ENCODE data around the gene LRRC8C.

Gene LRRC8C

DNA sequence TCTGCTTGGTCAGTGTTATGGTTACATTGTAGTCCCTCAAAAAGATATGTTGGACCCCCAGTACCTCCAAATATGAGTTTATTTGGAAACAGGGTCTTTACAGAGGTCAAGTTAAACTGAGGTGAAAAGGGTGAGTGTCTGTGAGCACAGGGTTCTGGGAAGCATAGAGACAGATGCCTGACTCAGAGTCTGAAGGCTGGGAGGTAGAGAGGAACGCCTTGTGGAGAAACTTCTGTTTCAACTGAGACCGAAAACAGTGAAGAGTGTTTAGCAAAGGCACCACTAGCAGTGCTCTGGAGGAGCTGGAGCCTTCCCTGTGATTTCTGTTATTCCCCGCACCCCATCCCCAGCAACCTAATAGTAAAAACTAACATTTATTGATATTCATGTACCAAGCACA, 122.7 kb downstream of the LRRC8C start:
- Histone ChIP-seq H3K4me2 (ENCODE audit: insufficient read depth, low read length, poor library complexity, severe bottlenecking) (no peak overlapping the region), H3K18ac (ENCODE audit: low read length) (no peak overlapping the region), H3K4ac (ENCODE audit: low read length) (no peak overlapping the region), H3K27ac (replicated peaks; ENCODE audit: low read length) (no peak overlapping the region), H3K9me3 (replicated peaks in 1 of 2; ENCODE audit: control insufficient read depth in 2 of 2, insufficient read depth in 1 of 2, low read depth in 1 of 2, low read length in 2 of 2) (no peaks in the 10 kb centered on the region), H4K91ac (ENCODE audit: low read depth, low read length, poor library complexity) (no peak overlapping the region), H2BK15ac (ENCODE audit: low read length) (no peak overlapping the region), H4K8ac (ENCODE audit: low read depth, low read length) (no peak overlapping the region), H2BK12ac (ENCODE audit: low read length) (no peak overlapping the region), H2BK120ac (ENCODE audit: low read depth, low read length) (no peak overlapping the region), H3K36me3 (replicated peaks in 1 of 2; ENCODE audit: control insufficient read depth in 2 of 2, insufficient read depth in 2 of 2, low read length in 2 of 2) (no peaks in the 10 kb centered on the region), H3K4me1 (ENCODE audit: control insufficient read depth in 2 of 2, insufficient read depth in 1 of 2, low read depth in 1 of 2, low read length in 2 of 2) (no peaks in the 10 kb centered on the region), H3K4me3 (ENCODE audit: low read length in 2 of 2) (no peak overlapping the region), H2BK5ac (ENCODE audit: low read length) (no peak overlapping the region), H2AFZ (ENCODE audit: low read length) (no peak overlapping the region), H3K9ac (ENCODE audit: low read depth, low read length, poor library complexity) (no peak overlapping the region), H3K27me3 (ENCODE audit: control insufficient read depth in 3 of 3, insufficient read depth in 3 of 3, low read depth in 1 of 3, low read length in 3 of 3) (peaks cover 0 to 16% (median 0%) of the 10 kb centered on the region in 3 experiments), H2AK5ac (ENCODE audit: low read depth, low read length) (no peak overlapping the region), H3K79me1 (ENCODE audit: low read depth, low read length) (no peaks in the 10 kb centered on the region), H3K14ac (ENCODE audit: low read length) (no peak overlapping the region), H3K23ac (ENCODE audit: low read depth, low read length, poor library complexity) (no peak overlapping the region)
- DNase-seq (ENCODE audit: low spot score) = no peak
- WGBS, 2 donors (ENCODE audit: extremely low coverage in 2 of 2, insufficient read length in 2 of 2, insufficient replicate concordance in 1 of 2) = no CpG with 5 or more reads among the region's 3 CpGs

DNA sequence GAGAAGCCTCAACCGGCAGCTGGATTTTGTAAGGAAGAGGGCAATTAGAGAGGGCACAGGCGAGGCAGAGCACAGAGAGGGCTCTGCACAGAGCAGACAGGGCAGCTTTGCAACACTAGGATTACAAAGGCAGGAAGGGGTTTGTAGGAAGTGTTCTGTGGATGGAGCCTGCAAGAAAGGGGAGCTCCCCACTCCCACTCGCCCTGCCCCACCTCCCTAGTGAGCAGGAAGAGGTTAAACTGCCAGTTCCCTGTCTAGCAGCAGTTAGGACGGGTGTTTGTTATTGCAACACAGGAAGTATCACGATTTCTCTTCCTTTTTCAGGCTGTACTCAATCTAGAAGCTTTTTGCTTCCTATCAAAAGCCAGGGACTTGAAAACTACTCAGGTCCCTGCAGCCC, 124.6 kb downstream of the LRRC8C start:
- H3K79me1 ChIP-seq (ENCODE audit: low read depth, low read length) = no peaks in the 10 kb centered on the region
- H4K8ac ChIP-seq (ENCODE audit: low read depth, low read length) = no peak overlapping the region
- no peak overlapping the region for H3K4ac ChIP-seq (ENCODE audit: low read length)
- H3K4me2 ChIP-seq (ENCODE audit: insufficient read depth, low read length, poor library complexity, severe bottlenecking) = no peak overlapping the region
- H3K4me3 ChIP-seq (ENCODE audit: low read length in 2 of 2) = no peak overlapping the region
- H2BK15ac ChIP-seq (ENCODE audit: low read length) = no peak overlapping the region
- H3K36me3 ChIP-seq (replicated peaks in 1 of 2; ENCODE audit: control insufficient read depth in 2 of 2, insufficient read depth in 2 of 2, low read length in 2 of 2) = no peaks in the 10 kb centered on the region
- H3K9me3 ChIP-seq (replicated peaks in 1 of 2; ENCODE audit: control insufficient read depth in 2 of 2, insufficient read depth in 1 of 2, low read depth in 1 of 2, low read length in 2 of 2) = no peaks in the 10 kb centered on the region
- no peak overlapping the region for H2AK5ac ChIP-seq (ENCODE audit: low read depth, low read length)
- no peak overlapping the region for H4K91ac ChIP-seq (ENCODE audit: low read depth, low read length, poor library complexity)
- no peak overlapping the region for H3K27ac ChIP-seq (replicated peaks; ENCODE audit: low read length)
- no peak overlapping the region for H2BK120ac ChIP-seq (ENCODE audit: low read depth, low read length)
- DNase-seq (ENCODE audit: low spot score) = no peak
- no peak overlapping the region for H3K18ac ChIP-seq (ENCODE audit: low read length)
- peak overlapping the region; percentile 74 for H2AFZ ChIP-seq (ENCODE audit: low read length)
- no peak overlapping the region for H3K14ac ChIP-seq (ENCODE audit: low read length)
- H3K4me1 ChIP-seq (ENCODE audit: control insufficient read depth in 2 of 2, insufficient read depth in 1 of 2, low read depth in 1 of 2, low read length in 2 of 2) = peaks cover 0 to 8% of the 10 kb centered on the region in 2 donors
- WGBS, 2 donors (ENCODE audit: extremely low coverage in 2 of 2, insufficient read length in 2 of 2, insufficient replicate concordance in 1 of 2) = no CpG with 5 or more reads among the region's 5 CpGs
- no peak overlapping the region for H2BK12ac ChIP-seq (ENCODE audit: low read length)
- H2BK5ac ChIP-seq (ENCODE audit: low read length) = no peak overlapping the region
- peaks cover 0 to 29% (median 3%) of the 10 kb centered on the region in 3 experiments for H3K27me3 ChIP-seq (ENCODE audit: control insufficient read depth in 3 of 3, insufficient read depth in 3 of 3, low read depth in 1 of 3, low read length in 3 of 3)
- H3K23ac ChIP-seq (ENCODE audit: low read depth, low read length, poor library complexity) = no peak overlapping the region
- H3K9ac ChIP-seq (ENCODE audit: low read depth, low read length, poor library complexity) = no peak overlapping the region

DNA sequence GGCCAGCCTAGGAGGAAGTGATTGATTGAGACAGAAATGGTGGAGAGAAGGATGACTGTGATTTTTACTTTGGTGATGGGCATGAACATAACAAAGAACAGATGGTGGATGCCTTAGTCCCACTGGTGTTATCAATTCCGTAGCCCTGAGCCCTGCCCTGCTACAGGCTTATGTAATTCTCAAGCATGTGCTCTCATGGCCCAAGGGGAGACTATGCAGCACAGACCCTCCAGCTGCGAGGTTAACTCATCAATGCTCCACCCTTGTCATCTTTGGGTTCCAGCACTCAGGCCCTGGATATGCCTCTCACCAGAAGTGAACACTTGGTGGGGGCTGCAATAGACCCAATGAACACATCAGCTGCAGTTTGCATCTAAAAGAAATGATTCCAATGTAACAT, 125.2 kb downstream of the LRRC8C start:
- Histone ChIP-seq H2BK15ac (ENCODE audit: low read length) (no peak overlapping the region), H3K27me3 (ENCODE audit: control insufficient read depth in 3 of 3, insufficient read depth in 3 of 3, low read depth in 1 of 3, low read length in 3 of 3) (peaks cover 0 to 30% (median 3%) of the 10 kb centered on the region in 3 experiments), H3K23ac (ENCODE audit: low read depth, low read length, poor library complexity) (no peak overlapping the region), H3K4me1 (ENCODE audit: control insufficient read depth in 2 of 2, insufficient read depth in 1 of 2, low read depth in 1 of 2, low read length in 2 of 2) (peaks cover 0 to 9% of the 10 kb centered on the region in 2 donors), H3K9ac (ENCODE audit: low read depth, low read length, poor library complexity) (no peak overlapping the region), H4K8ac (ENCODE audit: low read depth, low read length) (peak overlapping the region; percentile 33), H3K4ac (ENCODE audit: low read length) (no peak overlapping the region), H3K18ac (ENCODE audit: low read length) (no peak overlapping the region), H3K14ac (ENCODE audit: low read length) (no peak overlapping the region), H3K4me3 (ENCODE audit: low read length in 2 of 2) (no peak overlapping the region), H4K91ac (ENCODE audit: low read depth, low read length, poor library complexity) (no peak overlapping the region), H2BK12ac (ENCODE audit: low read length) (no peak overlapping the region), H3K9me3 (replicated peaks in 1 of 2; ENCODE audit: control insufficient read depth in 2 of 2, insufficient read depth in 1 of 2, low read depth in 1 of 2, low read length in 2 of 2) (no peaks in the 10 kb centered on the region), H3K4me2 (ENCODE audit: insufficient read depth, low read length, poor library complexity, severe bottlenecking) (no peak overlapping the region), H3K79me1 (ENCODE audit: low read depth, low read length) (no peaks in the 10 kb centered on the region), H3K36me3 (replicated peaks in 1 of 2; ENCODE audit: control insufficient read depth in 2 of 2, insufficient read depth in 2 of 2, low read length in 2 of 2) (no peaks in the 10 kb centered on the region), H2AK5ac (ENCODE audit: low read depth, low read length) (no peak overlapping the region), H2BK5ac (ENCODE audit: low read length) (no peak overlapping the region), H2AFZ (ENCODE audit: low read length) (peak overlapping the region; percentile 74), H3K27ac (replicated peaks; ENCODE audit: low read length) (no peak overlapping the region), H2BK120ac (ENCODE audit: low read depth, low read length) (no peak overlapping the region)
- DNase-seq (ENCODE audit: low spot score) = no peak
- no CpG with 5 or more reads among the region's 2 CpGs for WGBS, 2 donors (ENCODE audit: extremely low coverage in 2 of 2, insufficient read length in 2 of 2, insufficient replicate concordance in 1 of 2)

DNA sequence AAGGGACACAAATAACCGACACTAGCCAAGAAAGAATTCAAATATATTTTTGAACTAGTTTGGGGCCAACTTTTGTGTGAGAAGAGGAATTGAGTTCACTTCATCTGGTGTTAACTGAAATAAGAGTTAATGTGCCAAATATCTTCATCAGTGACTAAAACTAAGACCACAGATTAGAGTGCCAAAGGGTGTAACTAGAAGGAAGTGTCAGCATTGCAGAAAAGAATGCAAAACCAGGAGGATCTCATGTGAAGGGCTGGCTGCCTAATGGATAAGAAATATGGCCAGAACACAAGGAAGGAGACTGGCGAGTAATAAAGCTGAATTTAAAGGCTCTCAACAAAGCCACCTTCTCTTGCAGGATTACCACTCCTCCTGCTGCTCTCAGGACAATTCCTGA, 126.1 kb downstream of the LRRC8C start:
- no peak overlapping the region for H4K91ac ChIP-seq (ENCODE audit: low read depth, low read length, poor library complexity)
- no peaks in the 10 kb centered on the region for H3K79me1 ChIP-seq (ENCODE audit: low read depth, low read length)
- no CpG with 5 or more reads among the region's 2 CpGs for WGBS, 2 donors (ENCODE audit: extremely low coverage in 2 of 2, insufficient read length in 2 of 2, insufficient replicate concordance in 1 of 2)
- H2AFZ ChIP-seq (ENCODE audit: low read length) = no peak overlapping the region
- no peak overlapping the region for H2AK5ac ChIP-seq (ENCODE audit: low read depth, low read length)
- H3K23ac ChIP-seq (ENCODE audit: low read depth, low read length, poor library complexity) = no peak overlapping the region
- no peak overlapping the region for H2BK12ac ChIP-seq (ENCODE audit: low read length)
- H3K9ac ChIP-seq (ENCODE audit: low read depth, low read length, poor library complexity) = no peak overlapping the region
- no peak overlapping the region for H2BK5ac ChIP-seq (ENCODE audit: low read length)
- H2BK120ac ChIP-seq (ENCODE audit: low read depth, low read length) = no peak overlapping the region
- no peaks in the 10 kb centered on the region for H3K9me3 ChIP-seq (replicated peaks in 1 of 2; ENCODE audit: control insufficient read depth in 2 of 2, insufficient read depth in 1 of 2, low read depth in 1 of 2, low read length in 2 of 2)
- H3K18ac ChIP-seq (ENCODE audit: low read length) = no peak overlapping the region
- peaks cover 0 to 38% (median 10%) of the 10 kb centered on the region in 3 experiments for H3K27me3 ChIP-seq (ENCODE audit: control insufficient read depth in 3 of 3, insufficient read depth in 3 of 3, low read depth in 1 of 3, low read length in 3 of 3)
- no peak overlapping the region for H3K4ac ChIP-seq (ENCODE audit: low read length)
- peaks cover 4 to 11% of the 10 kb centered on the region in 2 donors for H3K4me1 ChIP-seq (ENCODE audit: control insufficient read depth in 2 of 2, insufficient read depth in 1 of 2, low read depth in 1 of 2, low read length in 2 of 2)
- H3K27ac ChIP-seq (replicated peaks; ENCODE audit: low read length) = no peak overlapping the region
- no peak overlapping the region for H4K8ac ChIP-seq (ENCODE audit: low read depth, low read length)
- no peaks in the 10 kb centered on the region for H3K36me3 ChIP-seq (replicated peaks in 1 of 2; ENCODE audit: control insufficient read depth in 2 of 2, insufficient read depth in 2 of 2, low read length in 2 of 2)
- H3K4me2 ChIP-seq (ENCODE audit: insufficient read depth, low read length, poor library complexity, severe bottlenecking) = no peak overlapping the region
- no peak overlapping the region for H3K4me3 ChIP-seq (ENCODE audit: low read length in 2 of 2)
- DNase-seq (ENCODE audit: low spot score) = no peak
- no peak overlapping the region for H2BK15ac ChIP-seq (ENCODE audit: low read length)
- H3K14ac ChIP-seq (ENCODE audit: low read length) = no peak overlapping the region

All from neuronal stem cell (in vitro differentiated cells).